ENCODE measurements around the gene TTLL11.

The TTLL11 gene

DNA sequence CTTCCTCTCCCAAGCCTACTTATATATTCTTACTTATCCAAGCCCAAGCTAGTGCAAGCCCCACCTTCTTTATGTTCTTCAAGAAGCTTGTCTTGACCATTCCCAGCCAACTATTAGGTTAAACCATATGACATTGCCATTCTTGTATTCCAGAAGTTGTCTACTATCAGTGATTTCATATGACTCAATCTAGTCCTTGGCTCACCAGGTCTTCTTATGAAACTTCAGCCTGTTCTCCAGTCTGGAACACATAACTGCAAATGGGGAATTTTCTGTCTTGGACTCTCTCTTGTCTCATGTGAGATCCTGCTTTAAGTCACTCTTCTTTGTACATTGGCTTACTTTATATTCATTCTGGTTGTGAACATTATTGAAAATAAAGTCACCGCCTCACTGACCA, 130.7 kb downstream of the TTLL11 start:
- FAIRE-seq: no peak

DNA sequence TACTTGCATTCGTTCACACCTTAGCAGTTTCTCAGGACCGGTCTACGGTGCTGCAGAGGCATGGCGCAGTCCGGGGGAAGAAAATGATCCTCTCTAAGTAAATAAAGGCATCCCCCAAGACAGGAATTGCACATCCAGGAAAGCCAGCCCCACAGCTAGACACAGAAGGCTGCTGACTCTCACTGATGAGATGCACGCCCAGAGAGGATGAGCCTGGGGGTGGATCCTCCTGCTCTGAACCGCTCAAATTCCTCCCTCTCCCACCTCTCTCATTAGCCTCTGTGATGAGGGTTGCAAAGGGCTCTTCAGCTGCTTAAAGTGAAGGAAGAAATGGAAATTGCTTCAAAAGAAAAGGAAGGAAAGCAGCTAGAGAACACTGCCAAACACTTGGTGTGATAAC, 132.4 kb downstream of the TTLL11 start:
- FAIRE-seq: no peak

DNA sequence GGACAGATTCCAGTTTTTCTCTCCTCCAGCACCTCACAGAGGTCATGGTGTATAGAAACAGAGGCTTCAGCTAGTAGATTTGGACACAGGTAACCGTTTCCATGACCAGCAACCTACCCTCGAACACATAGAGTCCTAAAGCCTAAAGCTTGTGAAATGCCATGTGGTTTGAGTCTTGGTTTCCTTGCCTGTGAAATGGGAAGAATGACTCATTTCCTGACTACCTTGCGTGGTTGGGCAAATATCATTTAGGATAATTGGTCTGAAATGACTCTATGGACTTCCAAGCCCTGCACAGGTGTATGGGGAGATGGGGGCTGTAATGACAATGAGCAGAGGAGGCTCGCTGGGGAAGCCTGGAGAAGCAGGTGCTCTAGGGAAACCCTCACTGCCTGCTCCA, 134.6 kb downstream of the TTLL11 start:
- no peak for FAIRE-seq

DNA sequence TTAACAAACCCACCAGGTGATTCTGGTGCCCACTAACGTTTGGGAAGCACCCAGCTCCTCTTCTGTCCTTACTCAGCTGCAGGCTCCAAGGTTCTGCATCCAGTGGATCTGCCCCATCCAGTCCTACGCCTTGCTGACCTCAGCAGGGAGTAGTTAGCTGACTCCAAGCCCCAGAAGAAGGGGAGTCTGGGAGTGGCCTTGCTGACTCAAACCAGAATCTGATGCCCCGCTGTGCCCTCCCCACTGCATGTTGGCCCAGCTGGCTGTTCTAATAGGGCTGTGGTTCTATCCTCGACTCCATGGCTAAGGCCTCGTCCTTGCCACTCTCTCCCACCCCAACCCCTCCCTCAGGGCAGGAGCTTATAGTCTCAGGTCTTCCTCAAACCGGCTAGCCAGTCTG, 136.3 kb downstream of the TTLL11 start:
- no peak for FAIRE-seq

DNA sequence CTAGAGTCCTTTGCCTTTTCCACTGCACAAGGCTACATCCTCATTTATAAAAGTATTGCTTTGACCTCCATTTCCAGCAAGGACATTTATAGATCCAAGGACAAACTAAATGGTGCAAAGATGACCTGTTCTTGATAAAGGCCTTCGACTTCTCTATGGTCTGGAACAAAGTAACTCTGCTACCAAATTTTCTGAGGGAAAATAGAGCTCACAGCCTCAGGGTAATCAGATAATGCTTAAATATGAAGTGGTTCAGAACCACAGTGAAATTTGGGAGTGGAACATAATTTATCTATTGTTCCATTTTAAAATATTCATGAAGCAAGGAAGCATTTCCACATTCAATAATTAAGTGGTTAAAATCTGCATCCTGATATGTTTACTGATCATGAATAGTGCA, 137.5 kb downstream of the TTLL11 start:
- no peak for FAIRE-seq

DNA sequence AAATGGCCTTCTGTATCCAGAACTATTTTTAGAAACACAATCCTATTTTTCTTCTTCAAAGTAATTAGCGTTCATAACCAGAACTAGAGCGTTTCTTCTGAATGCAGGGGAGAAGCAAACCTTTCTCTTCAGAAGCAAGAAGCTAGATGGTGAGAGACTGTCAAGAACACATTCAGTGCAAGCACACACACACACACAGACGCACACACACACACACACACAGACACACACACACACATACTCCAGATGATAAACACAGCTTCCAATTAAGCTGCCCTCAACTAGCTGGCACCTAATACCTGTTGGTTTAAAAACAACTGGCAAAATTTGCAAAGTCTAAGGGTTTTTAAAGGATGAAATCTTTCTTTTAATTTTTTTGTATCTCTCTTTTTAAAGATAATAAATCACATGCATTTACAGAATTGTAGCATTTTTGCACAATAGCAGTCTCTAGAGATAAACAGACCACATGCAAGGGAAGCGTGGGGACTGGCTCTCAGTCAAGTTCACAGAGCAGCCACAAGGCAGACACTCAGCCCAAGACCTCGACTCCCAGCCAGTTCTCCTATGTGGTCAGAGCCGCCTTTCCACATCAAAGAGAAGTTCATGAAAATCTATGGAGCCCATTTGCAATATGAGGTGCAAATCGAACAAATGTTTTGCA, 138.5 kb downstream of the TTLL11 start:
- FAIRE-seq: no peak

DNA sequence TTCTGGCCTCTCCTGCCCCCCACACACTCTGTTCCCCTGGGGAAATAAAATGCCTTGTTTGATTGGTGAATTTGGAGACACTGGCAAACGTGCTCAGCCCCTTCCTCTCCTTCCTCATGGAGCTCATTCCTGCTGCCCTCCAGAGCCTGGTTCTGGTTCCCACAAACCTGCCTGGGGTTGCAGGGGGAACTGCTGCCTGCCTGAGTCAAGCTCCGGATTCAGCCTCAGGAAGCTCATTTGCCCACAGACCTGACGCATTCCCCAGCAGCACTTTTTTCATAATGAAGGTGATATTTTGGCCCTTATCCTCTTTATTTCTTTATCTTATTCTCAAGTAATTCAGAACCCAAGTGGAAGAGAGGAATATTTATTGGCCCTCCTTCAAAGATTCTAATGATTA, 140.5 kb downstream of the TTLL11 start:
- no peak for FAIRE-seq

DNA sequence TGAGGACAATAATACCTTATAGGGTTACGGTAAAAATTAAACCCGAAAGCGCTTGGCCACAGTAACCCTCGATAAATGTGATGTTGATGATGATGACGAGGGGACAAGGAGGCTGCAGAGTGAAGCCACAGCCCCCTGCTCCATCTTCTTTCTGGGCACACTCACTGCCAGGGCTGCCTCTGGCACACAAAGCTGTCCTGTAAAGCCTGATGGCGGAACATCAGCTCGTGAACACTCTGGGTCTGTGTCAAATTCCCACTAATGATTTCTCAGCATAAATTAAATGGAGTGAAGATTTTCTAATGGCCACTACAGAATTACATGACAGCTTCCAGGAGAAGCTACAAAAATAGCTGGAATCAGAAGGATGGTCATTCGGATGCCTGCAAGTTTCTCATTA, 142.2 kb downstream of the TTLL11 start:
- no peak for FAIRE-seq

DNA sequence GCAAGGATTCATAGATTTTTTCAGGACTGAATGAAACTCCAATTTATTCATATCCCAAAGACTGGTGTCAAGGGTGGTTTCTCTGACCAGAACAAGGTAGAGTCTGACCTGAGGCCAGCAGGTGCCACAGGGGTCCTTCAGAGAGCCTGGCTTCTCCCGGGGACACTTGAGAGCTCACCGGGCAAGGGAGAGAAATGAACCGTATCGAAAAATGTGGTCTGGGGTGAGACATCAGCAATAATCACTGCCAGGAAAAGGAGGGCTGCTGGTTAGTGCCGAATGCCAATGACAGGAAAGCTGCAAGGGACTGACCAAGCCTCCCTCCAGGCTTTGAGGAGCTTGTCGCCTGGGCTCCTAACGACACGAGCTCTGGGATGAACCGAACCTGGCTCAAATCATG, 142.7 kb downstream of the TTLL11 start:
- FAIRE-seq: no peak

DNA sequence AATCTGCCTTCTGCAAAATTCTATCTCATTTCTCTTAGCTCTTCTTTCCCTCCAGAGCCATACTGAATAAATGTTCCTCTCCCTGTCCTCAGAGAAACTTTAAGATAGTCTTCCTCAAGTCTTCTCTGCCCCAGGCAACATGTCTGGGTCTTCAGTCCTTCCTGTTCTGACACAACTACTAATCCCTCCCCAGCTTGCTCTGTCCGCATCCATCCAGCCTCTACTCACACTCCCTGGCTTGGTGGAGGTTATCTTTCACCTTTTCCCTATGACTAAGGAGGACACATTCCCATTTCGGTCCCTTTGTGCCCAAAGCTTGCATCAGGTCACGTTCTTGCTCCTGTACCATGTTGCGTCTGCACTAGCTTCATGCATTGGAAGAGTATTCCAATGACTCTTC, 143.3 kb downstream of the TTLL11 start:
- no peak for FAIRE-seq

DNA sequence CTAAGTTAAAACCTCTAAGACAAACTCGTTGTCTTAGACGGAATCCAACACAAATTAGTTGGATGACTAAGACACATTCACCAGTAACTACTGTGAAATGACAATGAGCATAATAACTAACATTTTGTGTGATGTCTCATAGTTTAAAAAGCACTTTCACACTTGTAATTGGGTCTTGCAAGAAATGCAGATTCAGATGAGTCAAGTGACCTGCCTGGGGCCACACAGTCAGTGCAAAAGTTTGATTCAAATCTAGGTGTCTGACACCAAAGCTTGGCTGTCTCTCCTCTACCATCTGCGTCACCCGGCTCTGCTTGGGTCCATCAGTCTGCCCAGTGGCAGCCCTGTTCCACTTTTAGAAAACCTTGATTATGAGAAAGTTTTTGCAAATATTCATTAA, 143.7 kb downstream of the TTLL11 start:
- no peak for FAIRE-seq

DNA sequence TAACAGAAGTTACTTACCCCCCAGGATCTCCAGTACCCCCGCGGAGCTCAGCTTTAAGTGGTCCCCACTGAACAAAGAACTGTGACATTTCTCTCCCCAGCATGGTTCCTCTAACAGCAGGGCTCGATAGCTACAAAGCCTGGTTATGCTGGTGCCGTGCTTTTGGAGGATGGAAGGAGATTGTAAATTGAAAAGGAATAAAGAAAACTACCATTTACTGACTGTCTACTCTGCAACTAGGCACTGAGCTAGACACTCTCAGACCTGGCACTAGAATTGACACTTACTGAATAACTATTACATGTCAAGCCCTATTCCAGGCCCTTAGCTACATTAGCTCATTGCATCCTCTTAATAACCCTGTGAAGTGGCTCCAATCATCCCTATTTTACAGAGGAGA, 145.3 kb downstream of the TTLL11 start:
- no peak for FAIRE-seq

DNA sequence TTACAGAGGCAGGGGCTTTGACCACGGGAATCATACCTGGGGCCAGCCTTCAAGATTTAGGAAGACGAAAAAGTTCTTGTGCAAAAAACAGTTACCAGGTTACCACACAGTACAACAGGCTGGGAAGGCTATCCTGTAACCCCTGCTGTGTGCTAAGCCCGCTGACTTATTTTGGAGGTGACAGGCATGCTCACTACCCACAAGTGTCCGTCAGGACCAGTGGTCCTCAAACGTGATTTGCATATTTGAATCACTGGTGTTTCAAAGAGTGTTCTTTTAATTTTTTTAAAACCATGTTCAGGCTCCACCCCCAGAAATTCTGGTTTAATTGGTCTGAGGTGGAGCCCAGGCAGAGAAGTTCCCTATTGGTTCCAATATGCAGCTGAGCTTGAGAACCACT, 146.6 kb downstream of the TTLL11 start:
- no peak for FAIRE-seq

DNA sequence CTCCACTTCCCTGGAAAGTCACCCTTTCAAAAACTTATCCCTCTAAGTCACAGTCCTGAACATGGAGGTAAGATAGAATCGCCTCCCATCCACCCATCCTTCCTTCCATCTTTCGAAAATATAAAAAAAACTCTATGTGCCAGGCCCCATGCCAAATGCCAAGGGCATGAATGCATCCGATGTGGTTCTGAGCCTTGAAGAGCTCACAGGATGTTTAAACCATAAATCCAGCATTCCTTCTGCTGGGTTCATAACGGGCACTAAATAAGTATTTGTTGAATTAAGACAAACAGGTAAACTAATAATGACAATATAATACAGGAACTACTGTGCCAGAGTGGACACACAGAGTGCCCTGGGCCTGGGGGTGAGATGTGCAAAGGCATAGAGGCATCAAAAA, 147.3 kb downstream of the TTLL11 start:
- no peak for FAIRE-seq

DNA sequence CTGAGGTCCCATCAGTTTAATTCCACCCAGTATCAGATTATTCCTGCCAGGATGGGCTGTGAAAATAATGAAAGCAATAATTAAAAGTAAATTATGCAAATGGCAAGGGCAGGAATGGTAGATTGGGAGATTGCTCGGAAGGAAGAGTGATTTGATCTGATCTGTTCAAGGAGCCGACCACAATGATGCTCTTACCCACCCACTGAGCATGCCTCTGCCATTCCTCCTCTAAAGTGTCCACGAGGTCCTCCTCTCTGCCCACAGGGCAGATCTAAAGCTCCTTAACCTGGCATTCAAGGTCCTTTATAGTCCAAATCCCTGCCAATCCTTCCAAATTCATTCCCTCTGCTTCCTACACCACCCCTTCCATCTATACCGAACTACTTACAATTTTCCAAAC, 147.8 kb downstream of the TTLL11 start:
- FAIRE-seq: no peak

DNA sequence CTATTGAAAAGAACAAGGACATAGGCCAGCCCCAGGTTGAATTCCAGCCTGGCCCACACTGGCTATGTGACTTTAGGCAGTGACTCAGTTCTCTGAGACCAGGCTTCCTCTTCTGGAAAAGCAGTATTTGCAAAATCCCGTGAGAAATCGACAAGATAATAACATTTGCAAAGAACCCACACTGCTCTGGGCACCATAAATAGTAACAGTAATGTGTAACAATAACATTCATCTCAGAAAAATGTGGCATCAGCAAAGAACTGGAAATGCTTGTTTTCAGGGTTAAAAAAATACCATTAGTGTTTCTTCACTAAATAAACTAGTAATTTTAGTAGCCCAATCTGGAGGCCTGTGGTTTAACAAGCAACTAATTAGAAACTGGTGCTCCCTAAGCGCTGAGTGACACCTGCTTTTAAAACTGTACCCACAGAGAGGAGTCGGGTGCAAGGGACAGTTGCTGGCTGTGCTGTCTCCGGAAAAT, 148.4 kb downstream of the TTLL11 start:
- no peak for FAIRE-seq

DNA sequence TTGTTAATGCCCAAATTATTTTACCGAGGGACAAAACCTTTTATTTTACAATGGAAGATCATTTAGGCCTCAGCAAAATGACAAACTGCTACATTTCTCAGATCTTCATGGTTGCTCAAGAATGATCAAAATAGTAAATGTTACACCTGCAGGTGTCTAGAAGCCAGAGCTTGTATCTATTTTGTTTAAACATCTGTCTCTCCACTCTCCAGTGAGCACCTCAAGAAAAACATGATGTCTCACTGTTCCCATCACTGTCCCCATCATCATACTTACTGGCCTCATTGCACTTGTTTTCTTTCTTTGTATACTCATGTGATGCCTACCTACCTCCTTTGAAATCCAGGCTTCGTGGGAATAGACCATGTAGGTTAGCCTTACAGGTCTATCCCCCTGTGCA, 149.6 kb downstream of the TTLL11 start:
- no peak for FAIRE-seq

DNA sequence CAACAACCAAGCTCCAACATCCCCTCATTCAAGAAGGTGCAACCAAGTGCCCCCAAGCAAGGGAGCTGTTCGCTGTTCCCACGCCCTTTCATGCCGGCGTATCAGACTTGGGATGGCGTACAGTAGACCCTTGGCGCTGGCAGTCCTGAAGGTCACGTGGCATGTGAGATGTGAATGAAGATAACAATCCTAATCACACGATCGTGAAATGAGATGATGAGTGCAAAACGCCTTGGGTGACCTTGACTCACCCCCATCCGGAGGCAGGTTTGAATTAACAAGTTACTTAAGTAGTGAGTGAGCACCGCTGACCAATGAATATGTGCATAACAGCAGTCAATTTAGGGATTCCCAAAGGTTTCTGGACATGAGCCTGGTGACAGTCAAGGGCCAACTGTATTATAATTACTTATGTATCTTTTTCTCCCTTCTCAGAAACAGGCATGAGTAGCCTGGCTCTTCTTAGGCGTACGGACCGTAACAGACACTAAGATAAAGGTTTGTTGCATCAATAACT, 150.2 kb downstream of the TTLL11 start:
- FAIRE-seq: no peak

DNA sequence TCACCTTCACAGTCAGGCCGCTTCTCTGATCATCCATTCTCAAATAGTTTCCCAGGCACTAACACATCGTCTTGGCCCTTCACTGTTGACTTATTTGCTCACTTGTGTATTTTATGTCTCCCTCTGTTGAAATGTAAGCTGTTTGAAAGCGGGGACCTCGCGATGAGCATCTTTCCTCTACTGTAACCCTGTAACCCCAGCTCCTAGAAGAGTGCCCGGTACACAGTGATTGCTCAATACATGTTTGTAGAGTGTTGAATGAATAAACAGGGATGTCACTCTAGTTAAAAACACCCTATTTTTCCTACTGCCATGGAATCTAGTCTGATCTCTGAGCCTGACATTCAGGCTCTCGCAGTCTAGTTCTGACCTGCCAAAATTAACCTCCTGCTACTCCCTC, 150.8 kb downstream of the TTLL11 start:
- no peak for FAIRE-seq

DNA sequence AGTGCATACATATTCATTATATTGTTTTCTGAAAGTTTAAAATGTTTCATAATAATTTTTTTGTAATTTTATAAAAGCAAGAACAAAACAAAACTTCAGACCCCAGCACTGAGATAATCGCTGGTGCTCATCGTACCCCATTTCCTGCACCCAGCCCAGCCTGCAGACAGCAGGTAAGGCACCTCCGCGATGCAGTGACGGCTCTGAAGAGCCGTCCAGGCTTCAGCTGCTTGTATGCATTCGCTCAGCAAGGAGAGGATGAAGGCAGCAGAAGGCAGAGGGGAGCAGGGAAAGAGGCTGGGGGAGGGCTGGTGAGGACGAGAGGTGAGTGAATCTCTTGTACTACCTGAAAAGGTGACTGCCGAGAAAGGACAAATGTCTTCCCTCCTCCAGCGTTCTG, 153.5 kb downstream of the TTLL11 start:
- no peak for FAIRE-seq

DNA sequence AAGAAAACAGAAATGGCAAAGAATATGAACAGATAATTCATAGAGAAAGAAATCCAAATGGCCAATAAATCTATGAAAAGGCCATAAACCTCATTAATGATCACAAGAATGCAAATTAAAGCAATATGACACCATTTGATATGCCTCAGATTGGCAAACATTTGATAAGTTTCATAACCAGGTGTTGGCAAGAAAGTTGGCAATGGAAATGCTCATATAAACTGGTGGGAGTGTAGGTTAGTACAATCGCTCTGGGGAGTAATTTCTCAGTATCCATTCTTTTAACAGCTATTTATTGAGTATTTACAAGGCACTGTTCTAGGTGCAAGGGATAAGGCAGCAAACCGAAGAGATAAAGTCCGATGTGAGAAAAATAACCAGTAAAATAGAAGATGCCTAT, 154.5 kb downstream of the TTLL11 start:
- no peak for FAIRE-seq

DNA sequence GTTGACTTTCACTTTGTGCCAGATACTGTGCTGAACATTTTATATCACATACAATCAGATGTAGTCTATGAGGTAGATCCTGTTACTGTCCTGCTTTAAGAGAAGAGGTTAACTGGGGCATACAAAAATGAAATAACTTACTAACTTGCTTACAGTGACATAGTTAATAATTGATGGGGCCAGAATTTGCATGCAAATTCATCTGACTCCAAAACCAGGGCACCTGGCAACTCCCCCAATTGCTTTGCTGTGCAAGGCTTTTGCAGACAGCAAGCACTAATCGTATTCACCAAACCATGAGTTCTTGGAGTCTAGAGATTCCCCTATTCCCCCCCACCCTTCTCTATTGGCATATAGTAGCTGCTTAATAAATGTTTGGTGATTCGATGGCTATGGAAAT, 155.9 kb downstream of the TTLL11 start:
- no peak for FAIRE-seq

DNA sequence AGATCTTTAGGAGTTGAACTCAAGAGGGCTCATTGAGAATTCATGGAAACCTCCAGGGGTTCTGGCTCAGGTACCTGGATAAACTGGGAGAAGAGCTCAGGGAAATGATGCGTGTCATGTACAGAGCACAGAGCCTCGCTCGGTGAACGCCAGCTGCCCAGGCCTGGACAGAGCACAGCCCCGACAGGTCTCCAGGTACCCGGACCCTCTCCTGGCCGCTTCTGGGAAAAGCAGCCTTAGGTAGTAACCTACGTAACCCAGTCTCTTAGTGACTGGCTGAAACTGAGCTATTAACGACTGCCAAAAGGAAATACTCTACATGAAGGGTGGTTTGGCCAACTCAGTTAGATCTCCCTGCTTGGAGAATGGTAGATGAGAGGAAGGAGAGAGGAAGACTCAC, 157.4 kb downstream of the TTLL11 start:
- no peak for FAIRE-seq

DNA sequence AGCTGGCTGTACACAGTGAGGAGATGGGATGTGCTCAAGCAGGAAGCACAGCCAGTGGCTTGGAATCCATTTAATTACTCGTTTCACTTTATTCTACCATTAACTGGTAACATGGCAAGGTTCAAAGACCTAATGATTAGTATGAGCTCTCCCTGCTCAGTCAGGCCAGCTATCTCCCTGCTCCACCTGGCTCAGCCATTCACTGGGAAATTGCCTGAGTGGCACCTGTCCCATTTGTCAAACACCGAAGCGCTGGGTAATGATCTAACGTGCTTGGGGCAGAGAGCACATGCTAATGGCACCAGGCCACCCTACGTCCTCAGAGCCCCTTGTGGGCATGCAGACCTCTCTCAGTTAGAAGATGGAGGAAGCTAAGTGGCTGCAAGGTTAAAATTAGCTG, 162.2 kb downstream of the TTLL11 start:
- FAIRE-seq: no peak
